ENCODE data around the gene STRN. TPM values are rescaled to one million over a fixed set of nuclear protein-coding genes. Genes with fewer than 3 reads are reported as not detected.

The STRN gene
- total RNA-seq, 2 experiments from 2014 or later, result 30.8 TPM

DNA sequence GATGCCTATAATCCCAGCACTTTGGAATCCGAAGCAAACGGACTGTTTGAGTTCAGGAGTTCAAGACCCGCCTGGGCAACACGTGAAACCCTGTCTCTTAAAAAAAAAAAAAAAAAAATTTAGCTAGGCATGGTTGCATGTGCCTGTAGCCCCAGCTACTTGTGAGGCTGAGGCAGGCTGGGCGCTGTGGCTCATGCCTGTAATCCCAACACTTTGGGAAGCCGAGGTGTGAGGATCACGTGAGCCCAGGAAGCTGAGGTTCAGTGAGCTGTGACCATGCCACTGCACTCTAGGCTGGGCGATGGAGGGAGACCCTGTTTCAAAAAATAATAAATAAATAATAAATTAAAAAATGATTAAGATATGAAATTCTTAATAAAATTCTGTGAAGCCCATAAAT lies 9.0 kb upstream of the STRN start:
- Mint-ChIP-seq H3K9me3 (peaks cover 6% of the 10 kb centered on the region), H3K36me3 (peaks cover 12% of the 10 kb centered on the region)

DNA sequence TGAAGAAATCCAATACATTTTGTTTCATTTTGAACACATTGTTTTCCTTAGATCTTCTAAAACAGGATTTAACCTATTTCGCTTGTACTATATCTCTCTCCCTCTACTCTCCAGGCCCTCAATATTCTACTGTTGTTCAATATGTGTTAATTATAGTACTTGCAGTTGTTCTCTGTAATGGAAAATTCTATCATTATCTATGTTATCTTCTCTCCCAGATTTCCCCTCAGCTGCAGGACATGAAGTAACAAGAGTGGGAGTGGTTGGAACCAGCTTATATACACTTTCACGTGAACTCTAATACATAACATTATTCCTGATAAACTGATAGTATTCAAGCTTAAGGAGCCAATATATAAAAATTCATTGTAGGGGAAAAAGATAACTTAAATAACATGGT lies 7.0 kb upstream of the STRN start:
- Mint-ChIP-seq H3K27ac (no peak overlapping the region), H3K4me3 (no peak overlapping the region), H3K4me1 (no peaks in the 10 kb centered on the region), H3K36me3 (peaks cover 5% of the 10 kb centered on the region), H3K27me3 (no peaks in the 10 kb centered on the region), H3K9me3 (peaks cover 3% of the 10 kb centered on the region)
- no peak for DNase-seq

More for the DNA sequence above, 9.0 kb upstream of the STRN start:
- DNase-seq, result no peak
- no peaks in the 10 kb centered on the region for H3K27me3 Mint-ChIP-seq
- H3K4me1 Mint-ChIP-seq, result no peaks in the 10 kb centered on the region
- H3K27ac Mint-ChIP-seq, result no peak overlapping the region
- H3K4me3 Mint-ChIP-seq, result no peak overlapping the region

DNA sequence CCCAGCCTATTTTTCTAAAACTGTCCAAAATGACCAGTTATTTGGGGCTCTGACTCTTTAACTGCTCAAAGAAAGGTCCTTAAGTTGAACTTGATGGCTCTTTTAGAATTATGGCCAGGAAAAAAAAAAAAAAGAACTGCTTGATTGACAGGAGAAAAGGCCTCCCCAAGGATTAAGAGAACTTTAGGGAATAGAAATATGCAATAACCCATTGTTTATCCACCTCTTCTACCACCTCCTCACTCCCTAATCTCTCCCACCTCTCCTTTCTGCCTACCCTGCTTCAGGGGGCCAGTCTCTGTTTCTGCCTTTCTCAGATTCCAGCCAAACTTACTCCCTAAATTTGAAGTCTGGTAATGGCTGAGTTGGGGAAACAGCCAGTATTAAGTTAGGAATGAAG lies 5.7 kb upstream of the STRN start:
- no peak overlapping the region for H3K27ac Mint-ChIP-seq
- no peaks in the 10 kb centered on the region for H3K27me3 Mint-ChIP-seq

DNA sequence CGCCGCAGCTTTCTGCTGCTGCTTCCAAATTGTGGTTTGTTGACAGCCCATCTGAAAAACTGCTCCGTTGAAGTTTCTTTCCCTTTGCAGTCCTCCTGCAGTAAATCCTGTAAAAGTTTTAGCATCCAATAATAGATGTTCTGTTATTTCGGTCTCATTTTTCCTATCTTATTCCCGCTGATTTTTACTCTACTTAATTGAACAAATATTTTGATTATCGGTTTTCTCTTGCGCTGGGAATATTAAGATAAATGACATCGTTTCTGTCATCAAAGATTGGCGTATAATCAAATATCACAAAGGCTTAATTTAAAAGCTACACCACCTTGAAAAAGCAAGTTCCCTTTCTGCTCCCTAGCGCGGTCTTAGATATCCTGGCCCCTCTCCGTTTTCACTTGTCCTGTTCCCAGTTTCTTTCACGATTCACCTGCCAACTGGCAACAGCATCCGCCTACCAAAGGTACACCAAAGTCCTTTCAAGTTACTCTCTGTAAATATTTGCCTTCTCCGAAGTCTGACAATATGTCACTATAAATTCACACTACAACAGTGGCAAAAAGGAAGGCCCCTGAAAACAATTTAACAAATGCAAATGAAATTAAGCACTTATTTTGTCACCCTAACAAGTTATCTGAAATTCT lies 1.0 kb upstream of the STRN start:
- no peak for DNase-seq
- peak overlapping the region; percentile 97 for H3K27ac Mint-ChIP-seq
- H3K27me3 Mint-ChIP-seq, result no peaks in the 10 kb centered on the region
- peak overlapping the region; percentile 91 for H3K4me3 Mint-ChIP-seq
- H3K36me3 Mint-ChIP-seq, result peaks cover 10% of the 10 kb centered on the region
- no peaks in the 10 kb centered on the region for H3K9me3 Mint-ChIP-seq
- H3K4me1 Mint-ChIP-seq, result peaks cover 39% of the 10 kb centered on the region

More for the DNA sequence above, 5.7 kb upstream of the STRN start:
- Mint-ChIP-seq H3K4me1 (peaks cover 11% of the 10 kb centered on the region), H3K36me3 (no peaks in the 10 kb centered on the region), H3K4me3 (no peak overlapping the region), H3K9me3 (no peaks in the 10 kb centered on the region)
- DNase-seq, result no peak

DNA sequence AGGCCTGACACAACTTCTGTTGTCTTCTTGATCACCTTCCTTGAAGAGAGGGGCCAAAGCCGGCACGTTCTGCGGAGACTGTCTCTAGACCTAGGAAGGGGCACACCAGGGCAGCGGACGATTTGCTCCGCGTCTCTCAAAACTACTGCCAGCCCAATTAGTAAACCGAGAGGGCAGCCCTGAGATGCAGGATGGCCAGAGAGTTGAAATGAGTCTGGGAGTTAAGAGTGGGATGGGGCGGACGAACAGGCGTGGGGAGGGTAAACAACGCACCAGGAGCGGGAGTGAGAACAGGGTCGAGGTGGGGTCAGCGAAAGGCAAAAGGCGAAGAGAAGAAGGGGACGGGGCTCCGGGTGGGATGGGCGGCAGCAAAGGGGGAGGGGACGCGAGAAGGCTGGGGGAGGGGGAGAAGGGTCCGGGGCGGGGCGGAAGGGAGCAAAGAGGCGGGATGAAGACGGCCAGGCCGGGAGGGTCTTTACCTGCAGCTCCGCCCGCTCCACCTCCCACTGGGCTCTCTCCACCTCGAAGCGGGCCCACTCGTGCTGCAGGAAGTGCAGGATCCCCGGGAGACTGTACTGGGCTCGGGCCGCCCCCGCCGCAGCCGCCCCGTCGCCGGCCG lies 476 bp downstream of the STRN start:
- Mint-ChIP-seq H3K4me3 (peak overlapping the region; percentile 97), H3K36me3 (peaks cover 10% of the 10 kb centered on the region), H3K27ac (peak overlapping the region; percentile 90), H3K9me3 (no peaks in the 10 kb centered on the region), H3K27me3 (no peaks in the 10 kb centered on the region), H3K4me1 (peaks cover 43% of the 10 kb centered on the region)
- peak; percentile 28 for DNase-seq

DNA sequence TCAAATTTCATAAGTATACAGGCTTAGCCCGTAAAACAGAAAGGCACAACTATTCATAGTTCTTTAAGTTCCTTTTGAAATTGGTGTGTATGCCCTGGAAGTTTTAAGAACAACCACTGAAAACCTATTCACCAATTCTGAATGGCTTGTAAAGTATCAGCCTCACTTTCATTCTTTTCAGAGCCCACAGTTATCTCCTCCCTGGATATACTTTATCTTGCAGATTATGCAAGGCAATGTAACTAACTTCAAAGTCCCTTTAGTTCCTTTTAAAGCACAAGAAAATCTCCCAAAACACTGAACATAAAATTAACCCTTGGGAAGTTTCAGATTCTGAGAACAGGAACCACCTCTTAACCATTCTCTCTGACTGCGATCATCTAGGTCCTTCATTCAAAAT lies 1.1 kb downstream of the STRN start:
- Mint-ChIP-seq H3K27ac (peak overlapping the region; percentile 90), H3K4me3 (peak overlapping the region; percentile 97), H3K9me3 (no peaks in the 10 kb centered on the region), H3K36me3 (peaks cover 10% of the 10 kb centered on the region), H3K27me3 (no peaks in the 10 kb centered on the region), H3K4me1 (peaks cover 44% of the 10 kb centered on the region)
- DNase-seq, result no peak

DNA sequence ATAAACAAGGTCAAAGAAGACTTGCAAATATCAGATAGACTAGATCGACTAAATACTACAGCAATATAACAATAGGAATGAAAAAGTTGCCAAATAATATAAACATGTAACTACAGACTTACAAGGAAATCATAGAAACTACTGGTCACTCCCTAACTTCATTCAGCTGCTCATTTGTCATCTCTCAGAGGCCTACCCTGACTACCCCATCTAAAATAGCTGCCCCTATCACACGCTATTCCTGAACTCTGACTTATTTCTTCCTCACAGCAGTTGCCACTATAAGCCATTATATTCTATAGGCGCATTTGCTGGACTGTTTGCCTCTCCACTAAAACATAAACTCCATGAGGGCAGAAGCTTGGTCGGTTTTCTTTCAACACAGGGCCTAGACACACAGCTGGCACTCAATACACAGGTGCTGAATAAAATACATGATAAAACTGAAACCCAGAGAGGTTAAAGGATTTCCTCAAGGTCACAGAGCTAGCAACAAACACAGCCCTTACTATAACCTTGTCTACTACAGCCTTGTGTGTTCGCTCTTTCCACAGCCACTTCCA lies 1.8 kb downstream of the STRN start:
- no peak for DNase-seq
- Mint-ChIP-seq H3K36me3 (peaks cover 10% of the 10 kb centered on the region), H3K27ac (no peak overlapping the region), H3K4me3 (peak overlapping the region; percentile 97), H3K9me3 (no peaks in the 10 kb centered on the region), H3K27me3 (no peaks in the 10 kb centered on the region), H3K4me1 (peaks cover 48% of the 10 kb centered on the region)

DNA sequence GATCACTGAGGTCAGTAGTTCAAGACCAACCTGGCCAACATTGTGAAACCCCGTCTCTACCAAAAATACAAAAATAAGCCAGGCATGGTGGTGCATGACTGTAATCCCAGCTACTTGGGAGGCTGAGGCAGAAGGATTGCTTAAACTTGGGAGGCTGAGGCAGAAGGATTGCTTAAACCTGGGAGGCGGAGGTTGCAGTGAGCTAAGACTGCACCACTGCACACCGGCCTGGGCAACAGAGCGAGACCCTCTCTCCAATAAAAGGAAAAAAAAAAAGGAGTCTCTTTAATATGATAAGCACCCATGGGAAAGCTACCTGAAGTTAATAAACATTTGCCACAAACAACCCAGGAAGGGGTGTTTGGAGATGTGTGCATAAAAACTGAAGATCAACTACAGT lies 2.6 kb downstream of the STRN start:
- H3K9me3 Mint-ChIP-seq, result no peaks in the 10 kb centered on the region
- no peaks in the 10 kb centered on the region for H3K27me3 Mint-ChIP-seq
- H3K4me1 Mint-ChIP-seq, result peaks cover 56% of the 10 kb centered on the region
- no peak overlapping the region for H3K4me3 Mint-ChIP-seq
- peaks cover 12% of the 10 kb centered on the region for H3K36me3 Mint-ChIP-seq
- no peak overlapping the region for H3K27ac Mint-ChIP-seq
- DNase-seq, result no peak

DNA sequence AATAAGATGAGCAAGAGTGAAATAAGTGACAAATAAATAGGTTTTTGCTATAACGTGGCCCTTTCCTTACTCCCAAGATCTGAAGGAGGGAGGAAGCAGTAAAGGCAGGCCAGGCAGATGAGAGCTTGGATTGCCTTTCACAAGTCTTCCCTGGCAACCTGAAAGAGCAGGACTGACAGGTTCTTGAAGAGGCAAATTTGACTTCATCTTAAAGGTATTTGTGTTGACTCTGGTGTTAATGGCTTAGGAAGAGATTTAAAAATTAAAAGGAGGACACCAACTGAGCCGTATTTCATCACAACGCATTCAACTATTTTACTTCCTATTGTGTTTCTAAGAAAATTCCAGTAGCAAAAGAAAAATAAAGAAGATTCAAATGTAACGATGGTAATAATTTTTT lies 3.2 kb downstream of the STRN start:
- no peak overlapping the region for H3K4me3 Mint-ChIP-seq
- H3K36me3 Mint-ChIP-seq, result peaks cover 18% of the 10 kb centered on the region
- H3K27ac Mint-ChIP-seq, result no peak overlapping the region
- peaks cover 56% of the 10 kb centered on the region for H3K4me1 Mint-ChIP-seq
- no peak for DNase-seq
- H3K9me3 Mint-ChIP-seq, result no peaks in the 10 kb centered on the region
- H3K27me3 Mint-ChIP-seq, result no peaks in the 10 kb centered on the region

DNA sequence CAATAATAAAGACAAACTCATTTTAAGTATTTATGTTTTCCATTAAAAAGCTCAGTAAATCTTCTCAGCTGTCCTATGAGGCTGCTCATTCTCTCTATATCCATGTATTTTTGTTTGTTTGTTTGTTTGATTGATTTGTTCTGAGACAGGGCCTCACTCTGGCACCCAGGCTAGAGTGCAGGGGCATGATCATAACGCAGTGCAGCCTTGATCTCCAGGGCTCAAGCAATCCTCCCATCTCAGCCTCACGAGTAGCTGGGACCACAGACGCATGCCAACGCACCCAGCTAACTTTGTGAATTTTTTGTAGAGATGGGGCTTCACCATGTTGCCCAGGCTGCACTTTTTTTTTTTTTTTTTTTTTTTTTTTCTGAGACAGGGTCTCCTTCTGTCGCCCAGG lies 5.6 kb downstream of the STRN start:
- Mint-ChIP-seq H3K27me3 (no peaks in the 10 kb centered on the region), H3K4me3 (no peak overlapping the region), H3K9me3 (no peaks in the 10 kb centered on the region), H3K4me1 (peaks cover 46% of the 10 kb centered on the region), H3K27ac (no peak overlapping the region), H3K36me3 (peaks cover 20% of the 10 kb centered on the region)
- DNase-seq, result no peak

DNA sequence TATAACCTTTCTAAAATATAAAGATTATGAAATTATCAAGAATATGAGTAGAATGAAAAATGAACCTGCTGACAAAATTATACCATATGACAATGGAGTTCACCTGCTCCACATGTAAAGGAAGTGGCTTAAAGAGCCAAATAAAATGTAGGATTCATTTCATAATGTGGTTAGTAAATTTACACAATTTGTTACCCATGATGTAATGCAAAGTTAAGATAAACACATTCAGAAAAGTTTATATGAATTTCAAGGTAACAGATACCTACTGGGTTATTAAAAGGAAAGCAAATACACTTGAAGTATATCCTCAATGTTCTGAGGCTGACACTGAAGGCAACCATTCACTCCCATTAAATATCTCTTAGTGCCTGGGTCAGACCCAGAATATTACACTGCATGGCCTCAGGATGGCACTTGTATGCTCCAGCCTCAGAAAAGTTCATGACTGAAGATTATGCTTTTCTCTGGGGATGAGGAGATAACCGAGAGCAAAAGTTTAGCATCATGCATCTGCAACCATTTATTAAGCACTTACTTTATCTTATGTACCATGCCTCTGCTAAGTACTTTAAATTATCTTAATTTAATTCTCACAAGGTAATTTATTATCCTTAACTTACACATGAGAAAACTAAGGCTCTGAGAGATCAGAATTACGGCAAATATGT lies 6.2 kb downstream of the STRN start:
- Mint-ChIP-seq H3K27me3 (no peaks in the 10 kb centered on the region), H3K27ac (no peak overlapping the region), H3K4me1 (peaks cover 43% of the 10 kb centered on the region), H3K4me3 (no peak overlapping the region), H3K36me3 (peaks cover 17% of the 10 kb centered on the region), H3K9me3 (no peaks in the 10 kb centered on the region)
- DNase-seq, result no peak

DNA sequence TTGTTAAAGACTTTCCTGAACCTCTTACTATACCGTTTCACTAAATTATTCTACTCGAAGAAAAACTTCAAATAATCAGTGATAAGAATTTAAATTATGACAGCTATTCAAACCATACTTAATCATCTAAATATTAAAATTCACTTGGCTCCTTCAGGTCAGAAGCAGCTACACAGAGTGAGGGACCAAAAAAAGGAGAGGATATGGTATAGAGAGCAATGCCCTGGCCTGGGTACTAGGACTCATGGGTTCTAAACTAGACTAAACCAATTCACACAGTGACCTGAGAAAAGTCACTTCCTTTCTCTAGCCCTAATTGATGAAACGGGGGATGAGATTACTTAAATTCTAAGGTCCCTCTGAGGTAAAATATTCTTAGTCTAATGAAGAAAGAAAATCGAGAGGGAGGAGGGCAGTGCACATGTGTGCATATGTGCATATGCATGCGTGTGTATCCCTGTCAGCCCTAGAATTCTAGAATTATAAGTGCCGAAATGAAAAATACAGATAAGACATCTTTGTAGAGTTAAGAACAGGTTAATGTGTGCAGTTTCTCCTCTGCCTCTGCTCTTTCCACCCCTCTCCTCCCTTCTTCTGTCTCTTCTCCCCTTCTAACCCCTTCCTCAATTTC lies 11.2 kb downstream of the STRN start:
- H3K27me3 Mint-ChIP-seq, result no peaks in the 10 kb centered on the region
- no peak for DNase-seq
- peaks cover 32% of the 10 kb centered on the region for H3K4me1 Mint-ChIP-seq
- peaks cover 13% of the 10 kb centered on the region for H3K36me3 Mint-ChIP-seq
- no peak overlapping the region for H3K27ac Mint-ChIP-seq
- H3K4me3 Mint-ChIP-seq, result no peak overlapping the region
- H3K9me3 Mint-ChIP-seq, result no peaks in the 10 kb centered on the region

DNA sequence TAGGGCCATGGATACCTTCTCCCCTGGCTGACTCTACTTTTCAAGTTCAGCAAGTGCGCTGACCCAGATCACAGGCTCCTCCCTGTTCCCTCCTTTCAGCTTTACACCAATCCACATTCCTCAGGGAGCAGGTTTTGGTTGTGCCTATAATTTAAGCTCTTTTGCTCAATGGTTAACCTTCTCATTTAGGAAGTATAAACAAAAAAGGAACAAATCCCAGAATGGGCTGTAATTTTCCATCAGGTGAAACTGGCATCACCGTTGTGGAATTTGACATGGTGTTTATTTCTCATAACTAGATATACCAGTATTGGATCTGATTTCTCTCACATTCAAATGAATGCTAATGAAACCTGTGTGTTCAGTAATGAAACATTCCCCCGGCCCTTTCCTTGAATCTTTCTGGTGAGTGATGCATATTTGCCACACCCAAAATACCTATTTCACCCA lies 13.6 kb downstream of the STRN start:
- peaks cover 34% of the 10 kb centered on the region for H3K4me1 Mint-ChIP-seq
- DNase-seq, result no peak
- no peaks in the 10 kb centered on the region for H3K9me3 Mint-ChIP-seq
- no peak overlapping the region for H3K4me3 Mint-ChIP-seq
- no peak overlapping the region for H3K27ac Mint-ChIP-seq
- H3K27me3 Mint-ChIP-seq, result no peaks in the 10 kb centered on the region
- H3K36me3 Mint-ChIP-seq, result peaks cover 13% of the 10 kb centered on the region

DNA sequence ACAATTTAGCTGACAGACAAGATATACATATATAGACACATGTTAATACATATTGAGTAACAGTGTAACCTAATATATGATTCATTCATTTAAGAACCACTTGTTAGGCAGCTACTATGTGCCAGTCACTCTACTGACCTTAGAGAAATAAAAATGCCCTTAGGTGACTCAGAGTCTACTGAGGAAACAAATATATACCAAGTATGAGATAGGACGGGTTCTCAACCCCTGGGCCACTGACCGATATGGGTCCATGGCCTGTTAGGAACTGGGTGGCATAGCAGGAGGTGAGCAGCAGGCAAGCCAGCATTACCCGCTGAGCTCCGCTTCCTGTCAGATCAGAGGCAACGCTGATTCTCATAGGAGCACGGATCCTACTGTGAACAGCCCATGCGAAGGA lies 14.8 kb downstream of the STRN start:
- no peaks in the 10 kb centered on the region for H3K9me3 Mint-ChIP-seq
- H3K27ac Mint-ChIP-seq, result no peak overlapping the region
- H3K4me3 Mint-ChIP-seq, result no peak overlapping the region
- no peaks in the 10 kb centered on the region for H3K27me3 Mint-ChIP-seq
- peaks cover 13% of the 10 kb centered on the region for H3K36me3 Mint-ChIP-seq
- DNase-seq, result no peak
- peaks cover 34% of the 10 kb centered on the region for H3K4me1 Mint-ChIP-seq

DNA sequence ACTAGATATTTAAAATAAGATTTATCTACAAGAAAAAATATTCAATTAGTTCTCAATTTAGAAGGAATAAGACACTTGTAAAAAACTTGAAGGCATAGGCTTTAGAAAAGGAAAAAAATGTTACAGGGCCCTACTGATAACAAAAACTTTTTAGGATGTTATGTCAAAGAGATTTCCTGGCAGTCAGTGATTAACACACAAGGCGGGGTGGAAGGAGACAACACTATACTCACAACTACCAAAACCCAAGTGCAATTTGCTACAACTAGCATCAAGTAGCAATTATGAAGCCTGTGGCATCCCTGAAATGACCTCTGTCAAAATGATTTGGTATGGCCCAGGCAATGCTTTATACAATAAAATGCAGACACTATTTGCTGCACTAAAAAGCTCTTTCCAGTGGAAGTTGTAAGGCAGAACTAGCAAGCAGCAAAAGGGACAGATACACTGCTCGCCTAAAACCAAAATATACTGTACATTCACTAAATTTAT lies 15.3 kb downstream of the STRN start:
- H3K4me3 Mint-ChIP-seq, result no peak overlapping the region
- no peak for DNase-seq
- peaks cover 31% of the 10 kb centered on the region for H3K4me1 Mint-ChIP-seq
- H3K9me3 Mint-ChIP-seq, result no peaks in the 10 kb centered on the region
- peaks cover 13% of the 10 kb centered on the region for H3K36me3 Mint-ChIP-seq
- H3K27me3 Mint-ChIP-seq, result no peaks in the 10 kb centered on the region
- H3K27ac Mint-ChIP-seq, result no peak overlapping the region
